GM12872 (cell line): ENCODE measurements around the gene AP1S1.

Experiments used
- CTCF ChIP-seq: IDR thresholded peaks from 3 replicates; pipeline ENCODE4 v1.5.1; 2011; ENCODE audit warnings: low read depth, mild to moderate bottlenecking, low read length, moderate library complexity; ENCODE audit not compliant: insufficient read depth

Gene AP1S1

GRCh38 chr7:101159696-101160674, 5.7 kb downstream of the AP1S1 start:
- TF ChIP-seq CTCF: no peak

GRCh38 chr7:101160910-101161309, 6.6 kb downstream of the AP1S1 start:
- TF ChIP-seq CTCF: no peak

DNA sequence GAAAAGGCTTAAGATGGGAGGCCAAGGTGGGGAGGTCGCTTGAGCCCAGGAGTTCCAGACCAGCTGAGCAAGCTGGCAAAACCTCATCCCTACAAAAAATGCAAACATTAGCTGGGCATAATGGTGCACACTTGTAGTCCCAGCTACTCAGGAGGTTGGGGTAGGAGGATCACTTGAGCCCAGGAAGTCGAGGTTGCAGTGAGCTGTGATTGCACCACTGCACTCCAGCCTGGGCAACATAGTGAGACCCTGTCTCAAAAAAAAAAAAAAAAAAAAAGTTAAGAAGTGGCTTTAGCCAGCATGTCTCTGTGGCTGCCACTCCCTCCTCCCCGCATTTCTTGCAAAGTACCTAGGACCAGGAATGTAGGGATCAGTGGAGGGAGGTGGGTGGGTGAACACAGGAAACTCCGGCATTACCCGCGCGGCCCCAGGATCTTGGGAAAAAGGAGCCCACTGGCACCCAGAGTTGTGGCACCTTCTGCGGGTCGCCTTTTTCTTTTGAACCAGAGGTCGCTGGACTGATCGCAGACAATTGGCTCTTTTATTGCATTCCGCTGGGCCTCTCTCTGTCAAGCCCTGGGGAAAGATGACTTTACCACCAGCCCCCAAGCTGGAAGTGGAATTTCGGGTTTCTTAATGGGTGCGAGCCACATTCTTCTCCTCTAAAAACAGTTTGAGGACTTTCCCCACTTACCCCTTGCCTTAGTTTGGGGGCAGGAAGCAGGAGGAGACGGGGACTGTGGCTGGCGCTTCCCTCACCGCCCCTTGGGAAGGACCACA, 7.6 kb downstream of the AP1S1 start:
- TF ChIP-seq CTCF: no peak

GRCh38 chr7:101162551-101163278, 8.4 kb downstream of the AP1S1 start:
- no peak for TF ChIP-seq CTCF

DNA sequence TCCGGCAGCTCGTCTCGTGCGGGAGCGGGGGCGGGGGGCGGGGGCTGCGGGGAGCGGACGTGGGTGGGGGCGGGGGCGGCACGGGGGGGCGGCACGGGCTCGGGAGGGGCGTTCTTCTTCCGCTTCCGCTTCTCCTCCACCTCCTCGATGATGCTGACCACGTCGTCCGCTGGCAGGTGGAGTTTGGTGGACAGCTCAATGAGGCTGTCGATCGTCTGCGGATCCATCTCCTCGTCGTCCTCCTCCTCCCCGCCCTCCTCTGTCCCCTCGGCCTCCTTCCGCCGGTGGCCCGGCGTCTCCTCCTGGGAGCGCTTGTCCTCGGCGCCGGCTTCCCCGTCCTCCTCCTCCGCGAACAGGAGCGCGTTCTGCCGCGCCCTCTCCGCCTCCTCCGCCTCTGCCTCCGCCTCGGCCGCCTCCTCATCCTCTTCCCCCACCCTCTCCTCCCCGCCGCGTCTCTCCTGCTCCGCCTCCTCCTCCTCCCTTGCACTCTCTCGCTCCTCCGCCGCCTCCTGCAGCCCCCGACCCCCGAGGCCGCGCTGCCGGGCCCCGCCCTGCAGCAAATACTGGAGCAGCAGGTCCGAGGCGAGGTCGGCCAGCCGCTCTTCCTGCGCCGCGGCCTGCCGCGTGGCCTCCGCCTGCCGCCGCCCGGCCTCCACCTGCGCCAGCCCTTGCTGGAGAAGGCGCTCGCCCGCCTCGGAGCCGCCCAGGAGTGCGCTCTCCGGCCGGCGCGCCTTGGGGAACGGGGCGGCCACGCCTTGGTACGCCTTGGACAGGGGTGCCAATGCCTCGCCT, 9.2 kb downstream of the AP1S1 start:
- TF ChIP-seq CTCF: no peak

GRCh38 chr7:101164071-101164840, 10.0 kb downstream of the AP1S1 start:
- no peak for TF ChIP-seq CTCF
